Measurements from ENCODE around the gene HSPBP1. TPM values are rescaled to one million over a fixed set of nuclear protein-coding genes. Genes with fewer than 3 reads are reported as not detected.

HSPBP1 gene
- total and polyA plus RNA-seq, 2 of the 4 experiments (the other 2 are of a cell fraction): 21.0 to 43.2 TPM

DNA sequence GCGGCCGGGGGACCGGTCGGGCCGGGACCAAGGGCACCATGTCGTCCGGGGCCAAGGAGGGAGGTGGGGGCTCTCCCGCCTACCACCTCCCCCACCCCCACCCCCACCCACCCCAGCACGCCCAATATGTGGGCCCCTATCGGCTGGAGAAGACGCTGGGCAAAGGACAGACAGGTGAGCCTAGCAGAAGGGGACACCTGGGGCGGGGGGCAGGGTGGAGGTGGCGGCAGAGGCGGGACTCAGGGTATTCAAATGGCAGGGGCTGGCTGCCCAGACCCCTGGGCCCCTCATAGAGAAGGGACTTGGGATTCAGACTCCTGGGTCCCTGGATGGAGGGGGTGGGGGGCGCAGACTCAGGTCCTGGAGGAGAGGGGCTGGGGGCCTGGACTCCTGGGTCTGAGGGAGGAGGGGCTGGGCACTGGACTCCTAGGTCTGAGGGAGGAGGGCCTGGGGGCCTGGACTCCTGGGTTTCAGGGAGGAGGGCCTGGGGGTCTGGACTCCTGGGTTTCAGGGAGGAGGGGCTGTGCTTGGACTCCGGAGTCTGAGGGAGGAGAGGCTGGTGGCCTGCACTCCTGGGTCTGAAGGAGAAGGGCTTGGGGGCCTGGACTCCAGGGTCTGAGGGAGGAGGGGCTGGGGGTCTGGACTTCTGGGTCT is 4.6 kb upstream of the HSPBP1 start:
- Histone ChIP-seq H3K79me1 (ENCODE audit: low read depth in 1 of 2, low read length in 2 of 2) (peaks cover 3 to 35% of the 10 kb centered on the region in 2 experiments; a peak in 3 of 4 replicates), H3K9me3 (ENCODE audit: control insufficient read depth, insufficient read depth, low read length) (no peaks in the 10 kb centered on the region), H3K27ac (ENCODE audit: insufficient read depth, low read length) (peak overlapping the region; percentile 24), H4K91ac (ENCODE audit: insufficient read depth, low read depth, low read length) (no peak overlapping the region; the same call in 1 of the 2 replicates), H3K4me1 (ENCODE audit: control insufficient read depth, insufficient read depth, low read length) (peaks cover 17% of the 10 kb centered on the region), H3K23ac (ENCODE audit: low read depth, low read length) (no peak overlapping the region), H2BK15ac (ENCODE audit: low read depth, low read length) (no peak overlapping the region), H3K9me1 (ENCODE audit: insufficient read depth, low read length) (peaks cover 9% of the 10 kb centered on the region; the same call in 1 of the 2 replicates), H3K36me3 (ENCODE audit: control insufficient read depth, insufficient read depth, low read length) (peaks cover 13% of the 10 kb centered on the region), H3K14ac (replicated peaks; ENCODE audit: low read depth, low read length) (no peak overlapping the region), H2AK9ac (replicated peaks; ENCODE audit: low read depth, low read length, poor library complexity) (peak overlapping the region; percentile 57), H2BK20ac (ENCODE audit: low read depth, low read length) (no peak overlapping the region), H3K9ac (ENCODE audit: low read depth, low read length) (peak overlapping the region; percentile 79), H3K4me3 (ENCODE audit: insufficient read depth, low read depth, low read length) (peak overlapping the region; percentile 58), H4K5ac (ENCODE audit: low read depth, low read length) (peak overlapping the region; percentile 16; the same call in 1 of the 2 replicates), H3K27me3 (ENCODE audit: control insufficient read depth, insufficient read depth, low read length) (no peaks in the 10 kb centered on the region), H3K4ac (ENCODE audit: low read depth, low read length) (0 out of 2 replicates have a peak overlapping the region, but pooled peaks have one; percentile 32), H2BK120ac (ENCODE audit: low read depth, low read length) (no peak overlapping the region), H4K8ac (ENCODE audit: low read depth in 2 of 2, low read length in 2 of 2) (peak overlapping the region in 1 of 2 experiments; percentile 17; a peak in 1 of 4 replicates), H4K20me1 (ENCODE audit: insufficient read depth, low read length) (no peaks in the 10 kb centered on the region), H2BK5ac (ENCODE audit: low read depth, low read length, poor library complexity, severe bottlenecking) (peak overlapping the region; percentile 10), H3K56ac (ENCODE audit: extremely low read depth, insufficient read depth, low read length) (no peak overlapping the region), H3K4me2 (ENCODE audit: low read depth, low read length) (peak overlapping the region; percentile 78), H3K18ac (ENCODE audit: low read depth, low read length) (no peak overlapping the region), H2AK5ac (ENCODE audit: low read depth, low read length) (peak overlapping the region; percentile 51), H2AFZ (replicated peaks; ENCODE audit: low read length, poor library complexity) (peak overlapping the region; percentile 68)
- BruUV-seq (replicated peaks): no TSS peak
- DNase-seq: no peak
- ChIA-PET POLR2A (ENCODE audit: unreplicated experiment) (no interaction called here), CTCF (no interaction called here)
- dilution Hi-C loops (cut with HindIII; ENCODE audit: low sequenced_read_pairs, unreplicated experiment) (no loop called here), intact Hi-C loops (cut with micrococcal nuclease) (loop anchor here (5.0 kb wide), 2 partner anchors 103 to 1127 kb away; partner anchors contain the start of genes LENG1 and RPL28), in situ Hi-C loops (cut with MboI; ENCODE audit: low sequenced_read_pairs) (loop anchor here (25.0 kb wide), 1 partner anchor 353 kb away; the partner anchor contains the start of genes CCDC106, ZNF580 and ZNF581)
- peak; percentile 1; the same call in 1 of the 2 replicates for ATAC-seq (ENCODE audit: low read depth)
- TF ChIP-seq MAFK (IDR thresholded peaks at IDR 0.05; ENCODE audit: low read depth, low read length) (no peak), SMC3 (IDR thresholded peaks at IDR 0.05; ENCODE audit: low read depth, low read length) (no peak), RFX5 (IDR thresholded peaks at IDR 0.05; ENCODE audit: low read depth, low read length) (no peak), NFE2L2 (IDR thresholded peaks at IDR 0.05; ENCODE audit: low read depth, low read length) (no peak), RCOR1 (IDR thresholded peaks at IDR 0.05; ENCODE audit: insufficient replicate concordance, low read length) (no peak)
- TF ChIP-seq, protein P1, sequence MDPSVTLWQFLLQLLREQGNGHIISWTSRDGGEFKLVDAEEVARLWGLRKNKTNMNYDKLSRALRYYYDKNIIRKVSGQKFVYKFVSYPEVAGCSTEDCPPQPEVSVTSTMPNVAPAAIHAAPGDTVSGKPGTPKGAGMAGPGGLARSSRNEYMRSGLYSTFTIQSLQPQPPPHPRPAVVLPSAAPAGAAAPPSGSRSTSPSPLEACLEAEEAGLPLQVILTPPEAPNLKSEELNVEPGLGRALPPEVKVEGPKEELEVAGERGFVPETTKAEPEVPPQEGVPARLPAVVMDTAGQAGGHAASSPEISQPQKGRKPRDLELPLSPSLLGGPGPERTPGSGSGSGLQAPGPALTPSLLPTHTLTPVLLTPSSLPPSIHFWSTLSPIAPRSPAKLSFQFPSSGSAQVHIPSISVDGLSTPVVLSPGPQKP (IDR thresholded peaks at IDR 0.05; ENCODE audit: borderline replicate concordance, low read depth, low read length): no peak
- TF ChIP-seq, protein P2, sequence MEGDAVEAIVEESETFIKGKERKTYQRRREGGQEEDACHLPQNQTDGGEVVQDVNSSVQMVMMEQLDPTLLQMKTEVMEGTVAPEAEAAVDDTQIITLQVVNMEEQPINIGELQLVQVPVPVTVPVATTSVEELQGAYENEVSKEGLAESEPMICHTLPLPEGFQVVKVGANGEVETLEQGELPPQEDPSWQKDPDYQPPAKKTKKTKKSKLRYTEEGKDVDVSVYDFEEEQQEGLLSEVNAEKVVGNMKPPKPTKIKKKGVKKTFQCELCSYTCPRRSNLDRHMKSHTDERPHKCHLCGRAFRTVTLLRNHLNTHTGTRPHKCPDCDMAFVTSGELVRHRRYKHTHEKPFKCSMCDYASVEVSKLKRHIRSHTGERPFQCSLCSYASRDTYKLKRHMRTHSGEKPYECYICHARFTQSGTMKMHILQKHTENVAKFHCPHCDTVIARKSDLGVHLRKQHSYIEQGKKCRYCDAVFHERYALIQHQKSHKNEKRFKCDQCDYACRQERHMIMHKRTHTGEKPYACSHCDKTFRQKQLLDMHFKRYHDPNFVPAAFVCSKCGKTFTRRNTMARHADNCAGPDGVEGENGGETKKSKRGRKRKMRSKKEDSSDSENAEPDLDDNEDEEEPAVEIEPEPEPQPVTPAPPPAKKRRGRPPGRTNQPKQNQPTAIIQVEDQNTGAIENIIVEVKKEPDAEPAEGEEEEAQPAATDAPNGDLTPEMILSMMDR (conservative IDR thresholded peaks at IDR 0.05; ENCODE audit: low read depth, low read length): no peak
- TF ChIP-seq, protein P3, sequence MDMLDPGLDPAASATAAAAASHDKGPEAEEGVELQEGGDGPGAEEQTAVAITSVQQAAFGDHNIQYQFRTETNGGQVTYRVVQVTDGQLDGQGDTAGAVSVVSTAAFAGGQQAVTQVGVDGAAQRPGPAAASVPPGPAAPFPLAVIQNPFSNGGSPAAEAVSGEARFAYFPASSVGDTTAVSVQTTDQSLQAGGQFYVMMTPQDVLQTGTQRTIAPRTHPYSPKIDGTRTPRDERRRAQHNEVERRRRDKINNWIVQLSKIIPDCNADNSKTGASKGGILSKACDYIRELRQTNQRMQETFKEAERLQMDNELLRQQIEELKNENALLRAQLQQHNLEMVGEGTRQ (IDR thresholded peaks at IDR 0.05; ENCODE audit: low read depth, low read length): no peak
- no CpG with 5 or more reads among the region's 16 CpGs for WGBS, 2 experiments (ENCODE audit: extremely low coverage in 2 of 2, insufficient read length in 1 of 2)
